ENCODE results near the gene LYRM1. TPM values are rescaled to one million over a fixed set of nuclear protein-coding genes. Genes with fewer than 3 reads are reported as not detected.

Gene LYRM1
- total and polyA plus RNA-seq, 2 experiments from 2014 or later: 57.3 to 60.0 TPM

DNA sequence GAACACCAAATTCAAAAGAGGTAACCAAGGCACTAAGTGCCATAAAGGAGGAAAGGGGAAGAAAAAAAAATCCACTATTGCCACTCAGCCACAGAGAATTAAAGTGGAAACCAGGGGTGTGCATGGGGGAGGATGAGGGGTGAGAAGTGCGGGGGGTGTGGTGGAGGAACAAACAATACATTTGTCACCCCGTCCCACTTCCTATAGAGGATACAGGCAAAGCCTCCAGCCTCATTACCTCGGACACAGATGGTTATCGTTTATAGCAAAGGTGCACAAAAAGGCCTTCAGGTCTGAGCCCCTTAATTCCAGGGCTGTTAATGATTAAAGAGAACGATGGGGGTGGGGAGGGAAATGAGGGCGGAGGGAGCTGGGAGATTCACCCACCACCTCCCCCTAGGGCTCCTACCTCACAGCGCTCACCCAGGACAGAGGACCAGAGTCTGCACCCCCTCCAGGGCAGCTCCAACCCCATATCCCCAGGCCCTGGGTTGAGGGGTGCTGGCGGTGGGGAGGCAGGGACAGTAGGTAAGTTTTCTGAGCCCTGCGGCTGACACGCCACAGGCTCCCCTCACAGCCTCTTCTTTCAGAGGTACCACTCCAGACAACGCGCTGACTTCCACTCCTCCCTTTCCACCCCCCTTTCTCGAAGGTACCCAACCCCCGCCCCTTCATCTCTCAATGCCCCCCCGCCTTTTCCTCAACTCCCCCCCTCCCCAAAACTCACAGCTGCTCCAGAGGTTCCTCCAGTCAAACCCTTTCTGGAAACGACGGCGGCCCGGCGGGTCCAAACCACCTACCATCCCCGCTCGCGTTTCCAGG, 883 bp upstream of the LYRM1 start:
- 0% methylated on average over 4 of the region's 23 CpGs for WGBS (ENCODE audit: low lambda C conversion rate, missing lambda C conversion rate)
- H4K20me1 ChIP-seq (ENCODE audit: insufficient read depth, poor library complexity, severe bottlenecking): peaks cover 18% of the 10 kb centered on the region
- DNase-seq (ENCODE audit: low spot score): peak; percentile 80

DNA sequence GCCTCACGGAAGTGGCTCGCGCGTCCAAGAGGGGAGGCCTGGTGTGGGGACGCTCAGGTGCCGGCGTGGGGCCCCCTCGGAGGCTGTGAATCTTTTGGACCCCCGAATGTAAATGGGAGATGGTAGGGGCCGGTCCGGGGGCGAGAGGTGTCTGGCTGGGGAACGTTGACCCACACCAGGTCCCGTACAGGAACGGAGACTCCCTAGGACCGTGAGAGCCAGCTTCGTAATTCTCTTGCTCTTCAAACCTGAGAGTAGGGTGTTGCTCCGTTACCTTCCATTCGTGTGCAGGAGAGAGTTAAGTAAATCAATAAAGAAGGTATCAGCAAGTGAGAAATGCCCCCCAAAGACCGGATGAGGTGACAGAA, 481 bp downstream of the LYRM1 start:
- no peaks in the 10 kb centered on the region for H3K9me3 ChIP-seq (ENCODE audit: low read depth)
- TF ChIP-seq EZH2 (IDR thresholded peaks at IDR 0.05; ENCODE audit: borderline replicate concordance) (no peak), EZH2phosphoT487 (IDR thresholded peaks at IDR 0.05; ENCODE audit: low read depth, severe bottlenecking, unreplicated experiment) (no peak)
- TF ChIP-seq, protein P1, sequence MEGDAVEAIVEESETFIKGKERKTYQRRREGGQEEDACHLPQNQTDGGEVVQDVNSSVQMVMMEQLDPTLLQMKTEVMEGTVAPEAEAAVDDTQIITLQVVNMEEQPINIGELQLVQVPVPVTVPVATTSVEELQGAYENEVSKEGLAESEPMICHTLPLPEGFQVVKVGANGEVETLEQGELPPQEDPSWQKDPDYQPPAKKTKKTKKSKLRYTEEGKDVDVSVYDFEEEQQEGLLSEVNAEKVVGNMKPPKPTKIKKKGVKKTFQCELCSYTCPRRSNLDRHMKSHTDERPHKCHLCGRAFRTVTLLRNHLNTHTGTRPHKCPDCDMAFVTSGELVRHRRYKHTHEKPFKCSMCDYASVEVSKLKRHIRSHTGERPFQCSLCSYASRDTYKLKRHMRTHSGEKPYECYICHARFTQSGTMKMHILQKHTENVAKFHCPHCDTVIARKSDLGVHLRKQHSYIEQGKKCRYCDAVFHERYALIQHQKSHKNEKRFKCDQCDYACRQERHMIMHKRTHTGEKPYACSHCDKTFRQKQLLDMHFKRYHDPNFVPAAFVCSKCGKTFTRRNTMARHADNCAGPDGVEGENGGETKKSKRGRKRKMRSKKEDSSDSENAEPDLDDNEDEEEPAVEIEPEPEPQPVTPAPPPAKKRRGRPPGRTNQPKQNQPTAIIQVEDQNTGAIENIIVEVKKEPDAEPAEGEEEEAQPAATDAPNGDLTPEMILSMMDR (IDR thresholded peaks at IDR 0.05; ENCODE audit: poor library complexity): no peak
- peaks cover 59% of the 10 kb centered on the region for H3K4me1 ChIP-seq (ENCODE audit: insufficient read depth)
- WGBS (ENCODE audit: low lambda C conversion rate, missing lambda C conversion rate): 2% methylated on average over 16 of the region's 20 CpGs
- no peaks in the 10 kb centered on the region for H3K27me3 ChIP-seq
- H3K4me2 ChIP-seq: peak overlapping the region; percentile 92
- peak overlapping the region; percentile 99 for H3K27ac ChIP-seq
- H3K9me2 ChIP-seq (replicated peaks; ENCODE audit: insufficient read depth): no peaks in the 10 kb centered on the region
- H2AFZ ChIP-seq: peak overlapping the region; percentile 18
- no peaks in the 10 kb centered on the region for H3K36me3 ChIP-seq (replicated peaks; ENCODE audit: insufficient read depth, low read depth)
- no peak for DNase-seq (ENCODE audit: low spot score)
- peaks cover 14% of the 10 kb centered on the region for H4K20me1 ChIP-seq (ENCODE audit: insufficient read depth, poor library complexity, severe bottlenecking)
- H3K79me2 ChIP-seq: peaks cover 75% of the 10 kb centered on the region
- H3K4me3 ChIP-seq: peak overlapping the region; percentile 81

More for the DNA sequence above, 883 bp upstream of the LYRM1 start:
- H3K4me2 ChIP-seq: peak overlapping the region; percentile 83
- no peaks in the 10 kb centered on the region for H3K27me3 ChIP-seq
- H2AFZ ChIP-seq: no peak overlapping the region
- H3K9me3 ChIP-seq (ENCODE audit: low read depth): no peaks in the 10 kb centered on the region
- TF ChIP-seq EZH2 (IDR thresholded peaks at IDR 0.05; ENCODE audit: borderline replicate concordance): no peak
- no peak for TF ChIP-seq EZH2phosphoT487 (IDR thresholded peaks at IDR 0.05; ENCODE audit: low read depth, severe bottlenecking, unreplicated experiment)
- TF ChIP-seq, protein P1 (IDR thresholded peaks at IDR 0.05; ENCODE audit: poor library complexity): no peak
- no peaks in the 10 kb centered on the region for H3K9me2 ChIP-seq (replicated peaks; ENCODE audit: insufficient read depth)
- no peaks in the 10 kb centered on the region for H3K36me3 ChIP-seq (replicated peaks; ENCODE audit: insufficient read depth, low read depth)
- peak overlapping the region; percentile 99 for H3K27ac ChIP-seq
- H3K79me2 ChIP-seq: peaks cover 80% of the 10 kb centered on the region
- H3K4me1 ChIP-seq (ENCODE audit: insufficient read depth): peaks cover 45% of the 10 kb centered on the region
- H3K4me3 ChIP-seq: peak overlapping the region; percentile 78

DNA sequence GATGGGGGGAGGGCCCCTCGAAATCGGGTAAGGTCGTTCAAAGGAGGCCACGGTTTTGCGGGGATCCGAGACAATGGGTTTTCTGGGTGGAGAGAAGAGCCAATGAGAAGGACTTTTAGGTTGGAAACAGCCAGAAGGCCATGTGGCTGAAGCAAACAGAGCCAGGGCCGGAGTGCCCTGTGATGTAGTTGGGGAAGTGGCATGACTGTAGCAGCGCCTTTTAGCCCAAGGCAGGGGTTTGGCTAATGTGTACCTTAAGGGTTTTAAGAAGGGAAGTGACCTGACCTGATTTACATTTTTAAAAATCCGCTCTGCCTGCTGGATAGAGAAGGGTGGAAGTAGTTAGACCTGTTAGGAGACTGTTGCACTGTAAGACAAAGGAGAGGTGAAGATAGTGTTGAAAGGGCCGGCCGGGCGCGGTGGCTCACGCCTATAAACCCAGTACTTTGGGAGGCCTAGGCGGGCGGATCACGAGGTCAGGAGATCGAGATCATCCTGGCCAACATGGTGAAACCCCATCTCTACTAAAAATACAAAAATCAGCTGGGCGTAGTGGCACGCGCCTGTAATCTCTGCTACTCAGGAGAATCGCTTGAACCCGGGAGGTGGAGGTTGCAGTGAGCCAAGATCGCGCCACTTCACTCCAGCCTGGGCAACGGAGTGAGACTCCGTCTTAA, 1.0 kb downstream of the LYRM1 start:
- Histone ChIP-seq H3K4me3 (peak overlapping the region; percentile 81), H3K4me2 (peak overlapping the region; percentile 92), H2AFZ (peak overlapping the region; percentile 18), H3K36me3 (replicated peaks; ENCODE audit: insufficient read depth, low read depth) (no peaks in the 10 kb centered on the region), H3K27ac (peak overlapping the region; percentile 99), H3K79me2 (peaks cover 70% of the 10 kb centered on the region), H3K4me1 (ENCODE audit: insufficient read depth) (peaks cover 61% of the 10 kb centered on the region), H3K27me3 (no peaks in the 10 kb centered on the region), H4K20me1 (ENCODE audit: insufficient read depth, poor library complexity, severe bottlenecking) (peaks cover 9% of the 10 kb centered on the region), H3K9me2 (replicated peaks; ENCODE audit: insufficient read depth) (no peaks in the 10 kb centered on the region), H3K9me3 (ENCODE audit: low read depth) (no peaks in the 10 kb centered on the region)
- 33% methylated on average over 27 of the region's 27 CpGs for WGBS (ENCODE audit: low lambda C conversion rate, missing lambda C conversion rate)
- TF ChIP-seq, protein P1 (IDR thresholded peaks at IDR 0.05; ENCODE audit: poor library complexity): no peak
- TF ChIP-seq EZH2 (IDR thresholded peaks at IDR 0.05; ENCODE audit: borderline replicate concordance): no peak
- no peak for TF ChIP-seq EZH2phosphoT487 (IDR thresholded peaks at IDR 0.05; ENCODE audit: low read depth, severe bottlenecking, unreplicated experiment)
- DNase-seq (ENCODE audit: low spot score): peak; percentile 70

Measured in hepatocyte (in vitro differentiated cells).